GM23338 (cell line): ENCODE measurements around the gene TXNDC2.

Experiments used
- CREB1 ChIP-seq: fragments of 250-450 bp; sonication (Bioruptor Pico); IDR thresholded peaks from 2 replicates; pipeline ENCODE4 v1.5.0; 2020; ENCODE audit warnings: low read depth, mild to moderate bottlenecking, moderate library complexity
- CTCF ChIP-seq, 2 experiments: fragments of 200-600 bp in 1 of 2; sonication (generic) in 1 of 2; conservative IDR thresholded peaks; 2 replicates each; pipeline versions ENCODE4 v1.5.1 to v1.6.1; 2016 to 2017; ENCODE audit warnings: antibody characterized with exemption in 2 of 2, low read depth in 2 of 2, mild to moderate bottlenecking in 2 of 2, moderate library complexity in 1 of 2
- ETS1 ChIP-seq: IDR thresholded peaks from 2 replicates; pipeline ENCODE4 v1.6.1; 2016; ENCODE audit warnings: antibody characterized with exemption
- EZH2 ChIP-seq: fragments of 200-600 bp; sonication (generic); IDR thresholded peaks from one replicate; pipeline ENCODE4 v1.8.0; 2017; ENCODE audit warnings: antibody characterized with exemption, mild to moderate bottlenecking, low read depth; ENCODE audit not compliant: unreplicated experiment
- EZH2phosphoT487 ChIP-seq: fragments of 200-600 bp; sonication (generic); IDR thresholded peaks from one replicate; pipeline ENCODE4 v1.8.1; 2018; ENCODE audit warnings: antibody characterized with exemption; ENCODE audit not compliant: unreplicated experiment
- JUNB ChIP-seq: IDR thresholded peaks from one replicate; pipeline ENCODE4 v1.6.1; 2016; ENCODE audit warnings: antibody characterized with exemption; ENCODE audit not compliant: unreplicated experiment
- NANOG ChIP-seq: IDR thresholded peaks from 2 replicates; pipeline ENCODE4 v1.6.1; 2016; ENCODE audit warnings: antibody characterized with exemption, borderline replicate concordance
- POLR2AphosphoS5 ChIP-seq: IDR thresholded peaks from 2 replicates; pipeline ENCODE4 v1.6.1; 2016; ENCODE audit warnings: antibody characterized with exemption, low read depth
- REST ChIP-seq: IDR thresholded peaks from one replicate; pipeline ENCODE4 v1.6.1; 2018; ENCODE audit warnings: antibody characterized with exemption; ENCODE audit not compliant: unreplicated experiment
- STAT1 ChIP-seq: IDR thresholded peaks from one replicate; pipeline ENCODE4 v1.6.1; 2016; ENCODE audit warnings: antibody characterized with exemption; ENCODE audit not compliant: unreplicated experiment
- ZNF331 ChIP-seq: fragments of 250-450 bp; sonication (Bioruptor Pico); IDR thresholded peaks from 2 replicates; pipeline ENCODE4 v1.5.0; 2020; ENCODE audit warnings: low read depth, mild to moderate bottlenecking, moderate library complexity
- ZNF462 ChIP-seq: fragments of 250-450 bp; sonication (Bioruptor Pico); IDR thresholded peaks from 2 replicates; pipeline ENCODE4 v1.5.0; 2020; ENCODE audit warnings: mild to moderate bottlenecking, moderate library complexity

- TF ChIP-seq REST (no peak), CTCF (conservative IDR thresholded peaks at IDR 0.05; ENCODE audit: low read depth in 2 of 2) (no peak), POLR2AphosphoS5 (no peak), STAT1 (no peak), EZH2 (no peak), JUNB (no peak), ZNF331 (CRISPR knock-in tag) (no peak), NANOG (no peak), CREB1 (CRISPR knock-in tag) (no peak), ETS1 (no peak), EZH2phosphoT487 (no peak), ZNF462 (no peak)
Measured at GRCh38 chr18:9931678-9932077, 45.9 kb downstream of the TXNDC2 start.
